GM21576 (cell line): ENCODE data around the gene PGAP1.
"Not testable (repeated sequence)": the region's sequence is repeated elsewhere in the genome, so short reads cannot be mapped to it uniquely, and the experiment has no call there.

Experiments
- ATAC-seq: cut with Tn5 transposase; IDR thresholded peaks from one replicate; pipeline ENCODE4 v1.9.1; 2021; ENCODE audit warnings: mild to moderate bottlenecking, moderate library complexity; ENCODE audit not compliant: unreplicated experiment

Gene PGAP1

GRCh38 chr2:196952936-196953335 is 26.4 kb upstream of the PGAP1 start:
- no peak for ATAC-seq

- no peak for ATAC-seq
Observed at GRCh38 chr2:196951973-196952372, 25.5 kb upstream of the PGAP1 start.

DNA sequence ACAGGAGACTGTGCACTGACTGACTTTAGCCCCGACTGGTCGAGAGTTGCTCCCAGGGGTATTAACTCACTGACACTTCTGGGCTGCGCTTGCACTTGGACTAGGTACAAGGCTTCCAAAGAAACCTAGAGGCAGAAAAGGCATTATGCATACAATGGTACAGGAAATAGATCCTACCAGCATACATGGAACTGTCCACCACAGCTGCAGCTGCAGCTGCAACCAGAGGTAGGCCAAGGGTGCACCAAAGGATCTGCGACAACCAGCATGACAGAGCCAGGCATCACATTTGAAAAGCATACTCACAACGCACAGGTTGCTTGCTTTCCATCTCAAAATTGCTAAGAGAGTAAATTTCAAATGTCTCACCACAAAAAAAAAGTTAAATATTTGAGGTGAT is 22.6 kb upstream of the PGAP1 start:
- no peak for ATAC-seq

DNA sequence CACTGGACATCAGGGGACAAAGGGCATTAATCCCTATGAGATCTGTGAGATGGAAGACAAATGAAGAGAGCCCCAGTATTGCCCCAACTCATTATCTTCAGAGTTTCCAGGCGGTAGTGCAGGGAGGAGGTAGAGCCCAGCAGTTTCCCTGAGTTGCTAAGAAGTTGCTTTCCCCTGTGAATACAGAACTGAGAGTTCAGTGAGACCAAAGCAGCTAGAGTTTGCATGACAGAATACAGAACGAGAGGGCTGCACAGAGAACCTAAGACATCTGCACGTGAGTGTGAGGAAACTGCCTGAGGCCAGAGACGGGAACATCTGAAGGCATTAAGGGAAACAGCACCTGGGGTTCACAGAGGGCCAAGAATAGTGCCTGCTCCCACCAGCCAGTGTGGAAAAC is 18.1 kb upstream of the PGAP1 start:
- peak; percentile 94 for ATAC-seq

DNA sequence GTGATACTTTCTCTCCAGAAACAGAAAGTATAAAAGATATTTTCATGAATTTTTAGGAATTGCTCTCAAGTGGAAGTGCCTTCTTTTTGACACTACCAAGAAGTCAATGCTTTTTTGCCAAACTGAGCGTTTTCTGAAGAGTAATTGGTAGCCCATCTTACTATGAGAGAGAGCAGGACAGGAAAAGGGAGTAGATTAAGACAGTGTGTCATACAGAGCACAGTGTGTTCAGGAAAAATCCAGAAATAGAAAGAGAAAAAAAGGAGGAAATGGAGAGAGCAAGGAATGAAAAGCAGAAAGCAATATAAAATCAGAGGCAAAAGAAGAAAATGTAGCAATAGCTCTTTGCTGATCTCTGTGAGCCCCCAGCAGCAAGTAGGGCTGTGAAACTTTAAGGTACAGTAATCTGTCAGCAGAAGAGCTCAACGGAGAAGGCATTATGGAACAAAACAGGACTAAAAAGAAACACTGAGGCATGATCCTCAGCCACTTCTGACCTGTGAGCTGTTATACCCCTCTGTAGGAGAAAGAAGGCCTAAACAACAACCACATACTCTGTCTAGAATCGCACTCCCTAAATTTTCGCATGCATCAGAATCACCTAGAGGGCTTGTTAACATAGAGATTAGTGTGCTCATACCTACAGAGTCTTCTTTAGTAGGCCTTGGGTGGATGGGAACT is 15.0 kb upstream of the PGAP1 start:
- ATAC-seq: no peak

DNA sequence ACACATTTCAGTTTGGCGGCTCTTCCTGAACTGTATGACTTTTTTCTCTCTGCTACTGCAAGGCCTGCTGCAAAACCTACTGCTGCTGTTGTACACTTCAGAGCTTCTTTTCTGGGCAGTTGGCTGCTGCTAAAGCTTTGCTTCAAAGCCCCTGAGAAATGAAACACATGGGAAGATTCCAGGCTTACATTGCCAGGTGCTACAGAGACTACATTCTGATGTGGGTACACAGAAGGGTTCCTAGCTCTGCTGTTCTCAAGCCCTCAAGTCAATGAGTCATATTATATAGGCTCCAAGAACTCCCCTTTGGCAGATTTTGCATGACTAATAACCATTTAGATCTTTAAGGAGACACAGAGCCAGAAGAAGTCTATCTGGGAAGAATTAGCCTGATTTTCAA is 12.9 kb upstream of the PGAP1 start:
- ATAC-seq: no peak

DNA sequence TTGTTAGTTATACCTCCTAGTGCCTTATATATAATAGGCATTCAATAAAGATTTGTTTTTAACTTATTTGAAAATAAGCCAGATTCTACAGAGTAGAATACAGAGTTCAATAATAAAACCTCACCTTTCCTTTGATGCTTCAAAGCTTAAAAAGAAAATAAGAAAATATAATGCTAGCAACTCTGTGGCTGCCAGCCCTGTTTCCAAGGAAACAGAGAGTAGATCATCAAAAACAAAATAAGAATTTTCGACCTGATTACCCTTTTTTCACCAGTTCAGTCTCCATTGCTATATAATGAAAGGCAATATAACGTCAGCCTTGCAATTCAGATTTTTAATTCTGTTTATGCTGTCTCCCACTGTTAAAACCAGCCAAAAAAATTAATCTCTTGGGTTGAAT is 8.9 kb upstream of the PGAP1 start:
- ATAC-seq: no peak

GRCh38 chr2:196934672-196935071 is 8.2 kb upstream of the PGAP1 start:
- ATAC-seq: no peak

- no peak for ATAC-seq
Observed at GRCh38 chr2:196931555-196931954, 5.0 kb upstream of the PGAP1 start.

GRCh38 chr2:196927376-196928225 is 1.1 kb upstream of the PGAP1 start:
- peak; percentile 14 for ATAC-seq

DNA sequence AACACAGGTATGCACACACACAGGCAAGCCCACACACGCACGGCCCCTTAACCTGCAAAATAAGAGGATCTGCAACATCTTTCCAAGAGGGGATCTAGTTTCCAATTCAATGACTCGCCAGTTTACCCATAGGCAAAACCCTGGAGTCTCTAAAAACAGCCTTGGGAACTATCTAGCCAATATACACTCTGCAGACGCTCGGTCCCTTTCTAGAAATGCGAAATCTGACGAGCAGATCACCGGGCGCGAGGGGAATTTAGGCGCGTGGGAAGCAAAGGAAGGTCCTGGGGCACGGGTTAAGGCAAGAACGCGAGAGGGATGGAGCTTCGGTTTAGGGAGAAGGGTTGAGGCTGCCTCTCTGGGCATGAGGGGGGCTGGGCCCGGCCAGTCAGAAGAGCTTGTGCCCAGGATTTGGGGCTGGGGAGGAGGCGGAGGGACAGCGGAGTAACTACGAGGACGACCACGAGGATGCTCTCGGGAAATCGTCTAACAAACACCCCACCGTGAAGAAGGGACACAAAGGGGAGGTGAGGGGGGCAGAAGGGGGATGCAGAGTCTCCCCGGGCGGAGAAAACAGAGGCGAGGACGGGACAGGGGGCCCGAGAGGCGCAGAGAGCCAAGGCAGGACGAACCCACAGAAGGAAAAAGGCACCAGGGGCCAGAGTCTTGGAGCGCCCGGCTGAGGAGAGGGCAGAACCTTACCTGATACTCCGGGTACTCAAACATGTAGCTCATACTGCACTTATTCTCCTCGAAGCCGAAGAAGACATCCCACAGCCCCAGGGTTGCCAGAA is 542 bp downstream of the PGAP1 start:
- peak; percentile 28 for ATAC-seq

DNA sequence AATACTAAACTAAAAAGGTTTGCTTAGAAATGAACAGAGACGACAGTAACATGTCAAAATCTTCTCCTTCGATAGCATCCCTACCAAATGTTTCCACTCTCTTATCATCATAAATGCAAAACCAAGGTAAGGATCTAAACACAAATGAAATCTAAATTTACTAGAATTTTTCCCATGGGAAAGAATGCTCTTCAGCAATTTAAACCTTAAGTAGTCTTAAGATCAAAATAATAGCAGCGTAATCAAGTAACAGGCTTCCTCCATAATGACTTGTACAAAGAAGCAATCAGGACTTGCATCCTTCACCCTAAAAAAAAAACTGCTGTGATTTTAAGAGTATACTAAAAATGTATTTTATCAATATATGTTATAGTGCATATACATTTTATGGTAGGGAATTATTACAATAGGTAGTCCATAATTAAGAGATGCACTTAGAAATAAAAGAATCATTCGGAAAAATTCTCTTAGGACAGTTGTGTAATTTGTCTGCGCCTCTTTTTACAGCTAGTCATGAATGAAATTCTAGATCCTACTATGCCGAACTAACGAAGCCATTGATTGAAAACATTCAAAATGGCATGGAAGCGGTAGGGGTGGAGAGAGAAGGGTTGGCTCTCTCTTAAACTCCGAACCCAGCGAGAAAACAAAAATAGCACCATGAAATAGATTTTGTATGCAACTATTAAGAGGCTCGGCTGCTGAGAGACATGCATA is 1.3 kb downstream of the PGAP1 start:
- ATAC-seq: peak; percentile 8

- no peak for ATAC-seq
Observed at GRCh38 chr2:196924051-196924450, 2.5 kb downstream of the PGAP1 start.

DNA sequence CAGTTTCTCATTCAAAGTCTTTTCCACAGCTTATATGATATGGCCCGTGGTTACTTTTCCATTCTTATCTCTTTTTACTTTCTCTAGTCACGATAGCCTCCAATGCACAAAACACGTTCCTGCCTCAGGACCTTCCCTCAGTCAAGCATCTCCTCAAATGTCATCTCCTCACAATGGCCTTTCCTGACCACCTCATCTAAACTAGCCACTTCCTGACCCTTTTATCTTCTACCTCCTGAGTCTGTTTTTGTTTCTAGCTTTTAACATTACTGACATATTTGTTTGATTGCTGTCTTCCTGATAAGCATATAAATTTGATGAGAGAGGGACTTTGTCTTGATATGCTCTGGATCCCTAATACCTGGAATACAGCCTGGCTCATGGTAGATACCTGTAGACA is 7.6 kb downstream of the PGAP1 start:
- ATAC-seq: no peak

GRCh38 chr2:196917802-196918201 is 8.7 kb downstream of the PGAP1 start:
- ATAC-seq: no peak

DNA sequence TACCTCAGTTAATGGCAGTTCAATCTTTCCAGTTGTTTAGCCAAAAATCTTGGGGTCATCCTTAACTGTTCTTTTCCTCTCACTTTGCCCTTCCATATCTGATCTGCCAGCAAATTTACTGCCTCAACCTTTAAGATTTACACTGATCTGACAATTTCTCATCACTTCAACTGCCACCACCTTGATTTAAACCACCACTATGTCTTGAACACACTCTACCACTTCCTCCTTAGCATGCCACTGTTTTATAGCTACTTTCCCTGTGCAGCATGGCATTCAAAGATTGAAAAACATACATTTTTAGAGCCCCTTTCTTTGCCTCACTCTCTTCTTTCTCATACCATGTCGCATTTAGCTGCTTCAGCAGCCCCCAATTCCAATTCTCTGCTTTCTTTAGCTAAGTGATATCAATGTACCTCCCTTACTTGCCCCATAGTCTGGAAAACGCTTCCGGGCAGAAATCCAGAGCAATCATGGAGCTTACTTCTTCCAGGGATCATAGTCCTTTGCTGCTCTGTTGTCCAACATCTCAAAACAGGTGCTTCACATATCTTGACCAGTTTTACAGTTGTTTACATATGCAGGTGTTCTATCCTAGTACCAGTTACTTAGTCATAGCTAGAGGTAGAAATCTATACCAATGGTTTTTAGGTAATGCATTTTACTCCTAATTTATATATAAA is 10.9 kb downstream of the PGAP1 start:
- no peak for ATAC-seq

DNA sequence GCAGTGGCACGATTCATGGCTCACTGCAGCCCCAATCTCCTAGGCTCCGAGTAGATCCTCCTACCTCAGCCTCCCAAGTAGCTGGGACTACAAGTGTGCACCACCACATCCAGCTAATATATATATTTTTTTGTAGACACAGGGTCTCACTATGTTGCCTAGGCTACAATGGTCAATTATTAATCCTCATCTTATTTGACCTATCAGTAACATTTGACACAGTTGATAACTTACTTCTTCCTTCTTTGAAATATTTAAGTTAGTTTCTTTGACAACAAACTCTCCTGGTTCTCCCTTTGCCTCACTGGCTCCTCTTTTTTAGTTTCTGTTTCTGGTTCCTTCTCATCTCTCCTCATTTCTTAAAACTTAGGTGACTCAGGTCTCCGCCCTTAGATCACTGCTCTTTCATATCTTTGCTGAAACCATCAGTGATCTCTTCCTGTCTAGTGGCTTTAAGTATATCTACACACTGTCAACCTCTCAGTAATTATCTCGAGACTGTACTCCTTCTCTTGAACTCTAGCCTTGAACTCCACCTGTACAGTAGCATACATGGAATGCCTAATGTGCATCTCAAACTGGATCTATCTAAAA is 11.5 kb downstream of the PGAP1 start:
- ATAC-seq: peak; percentile 89

- ATAC-seq: no peak
Observed at GRCh38 chr2:196913691-196914090, 12.8 kb downstream of the PGAP1 start.

GRCh38 chr2:196905365-196905764 is 21.1 kb downstream of the PGAP1 start:
- not testable (repeated sequence) for ATAC-seq

DNA sequence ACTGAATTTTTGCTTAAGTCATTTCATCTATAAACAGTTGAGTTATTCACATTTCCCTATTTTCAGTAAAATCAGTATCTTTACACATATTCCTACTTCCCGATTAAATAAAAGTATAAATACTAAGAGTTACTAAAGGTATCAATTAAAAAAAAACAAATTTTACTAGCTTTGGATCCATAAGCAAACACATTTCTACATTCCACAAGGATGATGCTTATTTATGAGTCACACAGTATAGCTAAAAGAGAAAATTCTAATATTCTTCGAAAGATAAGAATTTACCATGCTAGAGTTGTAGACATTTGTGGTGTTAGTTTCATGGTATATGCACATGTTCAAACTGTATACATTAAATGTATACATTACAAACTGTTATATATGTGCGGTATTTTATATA is 23.7 kb downstream of the PGAP1 start:
- no peak for ATAC-seq
